T-cell (primary cell): ENCODE data around the gene MTFMT. TPM values are rescaled to one million over a fixed set of nuclear protein-coding genes. Genes with fewer than 3 reads are reported as not detected.
"Not testable (repeated sequence)": the region's sequence is repeated elsewhere in the genome, so short reads cannot be mapped to it uniquely, and the experiment has no call there.

Experiments used
- ATAC-seq, 4 experiments: fragments of 200-7000 bp in 3 of 4; fragments of 150-1000 bp in 1 of 4; cut with Tn5 transposase; replicated peaks in 1 of 4; 1 replicate in 3 of 4; 2 replicates in 1 of 4; pipeline ENCODE4 v1.10.0; 2021; ENCODE audit warnings: moderate library complexity in 3 of 4, mild to moderate bottlenecking in 2 of 4, moderate number of reproducible peaks in 1 of 4
- CTCF ChIA-PET, 2 donors: fragments of 300-600 bp; sonication (Branson Sonifier 250); formaldehyde crosslinking; loops; one replicate each; lab custom pipeline; 2022; ENCODE audit warnings: antibody characterized with exemption in 2 of 2; lab: Charles Lee
- POLR2A ChIA-PET, 2 donors: fragments of 300-600 bp; sonication (Branson Sonifier 250); formaldehyde crosslinking; loops; one replicate each; lab custom pipeline; 2022; ENCODE audit warnings: antibody characterized with exemption in 2 of 2; lab: Charles Lee
- DNase-seq, 35 experiments: peaks; one replicate each; pipeline versions ENCODE4 v3.0.0 to v3.0.0-alpha.2; 2013 to 2023
- H3K27ac ChIP-seq: one replicate; pipeline ENCODE4 v1.5.1; 2013; ENCODE audit warnings: low read length
- H3K27me3 ChIP-seq, 2 experiments: replicated peaks in 1 of 2; 1 replicate in 1 of 2; 2 replicates in 1 of 2; pipeline versions ENCODE4 v1.6.1 to v1.7.0; 2013; ENCODE audit warnings: low read length in 1 of 2, mixed read lengths in 1 of 2; ENCODE audit not compliant: control insufficient read depth in 2 of 2, insufficient read depth in 2 of 2; ENCODE audit errors: extremely low read depth in 1 of 2
- H3K36me3 ChIP-seq, 2 donors: 1 replicate in 1 of 2; 2 replicates in 1 of 2; pipeline versions ENCODE4 v1.6.1 to v1.7.0; 2013; ENCODE audit warnings: low read length in 1 of 2; ENCODE audit not compliant: control insufficient read depth in 2 of 2, insufficient read depth in 1 of 2; ENCODE audit errors: extremely low read depth in 1 of 2
- H3K4me1 ChIP-seq, 2 experiments: 1 replicate in 1 of 2; 2 replicates in 1 of 2; pipeline versions ENCODE4 v1.6.1 to v1.7.0; 2013; ENCODE audit warnings: low read length in 2 of 2, mixed read lengths in 1 of 2; ENCODE audit not compliant: insufficient read depth in 2 of 2, control insufficient read depth in 1 of 2; ENCODE audit errors: extremely low read depth in 1 of 2
- H3K4me3 ChIP-seq, 2 donors: 1 replicate in 1 of 2; 2 replicates in 1 of 2; pipeline versions ENCODE4 v1.5.1 to v1.7.0; 2013; ENCODE audit warnings: mild to moderate bottlenecking in 2 of 2, low read length in 1 of 2, moderate library complexity in 1 of 2; ENCODE audit not compliant: control insufficient read depth in 1 of 2; ENCODE audit errors: extremely low read depth in 1 of 2
- H3K9me3 ChIP-seq: 2 replicates; pipeline ENCODE4 v1.7.0; 2013
- H3K27ac Mint-ChIP-seq, 2 donors: one replicate each; pipeline ENCODE4 v1.8.0; 2020 to 2021; ENCODE audit warnings: mild to moderate bottlenecking in 2 of 2, mixed read lengths in 2 of 2
- H3K27me3 Mint-ChIP-seq, 2 donors: one replicate each; pipeline ENCODE4 v1.8.0; 2021 to 2022; ENCODE audit warnings: mixed read lengths in 2 of 2
- H3K36me3 Mint-ChIP-seq: one replicate; pipeline ENCODE4 v1.8.0; 2021; ENCODE audit warnings: mixed read lengths
- H3K4me1 Mint-ChIP-seq, 3 donors: one replicate each; pipeline ENCODE4 v1.8.0; 2020 to 2022; ENCODE audit warnings: mixed read lengths in 3 of 3, mild to moderate bottlenecking in 1 of 3
- H3K4me3 Mint-ChIP-seq, 3 donors: one replicate each; pipeline ENCODE4 v1.8.0; 2020 to 2022; ENCODE audit warnings: mild to moderate bottlenecking in 3 of 3, mixed read lengths in 3 of 3, moderate library complexity in 3 of 3
- H3K9me3 Mint-ChIP-seq, 3 donors: one replicate each; pipeline ENCODE4 v1.8.0; 2020 to 2022; ENCODE audit warnings: mixed read lengths in 3 of 3
- WGBS: methylation state at CpG from one replicate; pipeline ENCODE4 v1.1.5; 2013; ENCODE audit warnings: missing lambda C conversion rate; ENCODE audit not compliant: insufficient coverage; 5-methylcytosine and 5-hydroxymethylcytosine counted together
- total RNA-seq, 35 experiments: library from RNA in 6 of 35; stranded (reverse) in 6 of 35; fragments of 120-200 nt in 1 of 35; gene quantifications; one replicate each; pipeline versions ENCODE4 v1.2.1 to v1.2.4 and lab custom pipeline; 2013 to 2026

Gene MTFMT
- total RNA-seq, 5 donors from 2014 or later (not counting 1 experiment from before 2014, with no cell fraction given) = 10.3 to 22.0 (median 19.2) TPM

DNA sequence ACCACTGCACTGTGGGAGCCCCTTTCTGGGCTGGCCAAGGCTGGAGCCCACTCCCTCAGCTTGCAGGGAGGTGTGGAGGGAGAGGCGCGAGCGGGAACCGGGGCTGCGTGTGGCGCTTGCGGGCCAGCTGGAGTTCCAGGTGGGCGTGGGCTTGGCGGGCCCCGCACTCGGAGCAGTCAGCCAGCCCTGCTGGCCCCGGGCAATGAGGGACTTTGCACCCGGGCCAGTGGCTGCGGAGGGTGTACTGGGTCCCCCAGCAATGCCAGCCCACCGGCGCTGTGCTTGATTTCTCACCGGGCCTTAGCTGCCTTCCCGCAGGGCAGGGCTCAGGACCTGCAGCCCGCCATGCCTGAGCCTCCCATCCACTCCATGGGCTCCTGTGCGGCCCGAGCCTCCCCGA, 45.5 kb upstream of the MTFMT start:
- H3K4me3 Mint-ChIP-seq, H3K36me3 Mint-ChIP-seq, H3K4me1 ChIP-seq, H3K27ac Mint-ChIP-seq, ATAC-seq, DNase-seq, H3K9me3 Mint-ChIP-seq, H3K36me3 ChIP-seq, CTCF ChIA-PET, POLR2A ChIA-PET, H3K27ac ChIP-seq, H3K4me3 ChIP-seq, H3K9me3 ChIP-seq: not testable (repeated sequence)
- H3K27me3 Mint-ChIP-seq = peaks cover 23 to 24% of the 10 kb centered on the region in 2 donors
- 96% methylated on average over 14 of the region's 22 CpGs for WGBS
- H3K4me1 Mint-ChIP-seq = peaks cover 5 to 14% (median 6%) of the 10 kb centered on the region in 3 donors
- H3K27me3 ChIP-seq = peaks cover 0 to 38% of the 10 kb centered on the region in 2 experiments

DNA sequence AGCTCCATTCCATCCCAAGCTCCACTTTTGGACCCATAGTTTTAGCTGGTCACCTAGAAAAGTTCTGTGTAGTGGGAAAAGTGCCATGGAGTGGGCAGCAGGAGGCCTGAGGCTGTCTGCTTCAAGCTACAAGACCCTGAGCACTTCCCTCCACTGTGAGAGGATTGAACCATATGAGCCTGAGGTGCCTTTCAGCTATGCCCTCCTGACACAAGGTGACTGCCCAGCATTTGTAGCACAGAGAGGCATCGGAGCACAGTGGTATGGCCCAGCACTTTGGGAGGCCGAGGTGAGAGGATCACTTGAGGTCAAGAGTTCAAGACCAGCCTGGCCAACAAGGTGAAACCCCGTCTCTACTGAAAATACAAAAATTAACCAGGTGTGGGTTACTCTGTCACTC, 43.2 kb upstream of the MTFMT start:
- ATAC-seq (no peak), DNase-seq (no peak)
- peaks cover 15 to 25% of the 10 kb centered on the region in 2 donors for H3K27me3 Mint-ChIP-seq
- Histone ChIP-seq H3K9me3 (no peaks in the 10 kb centered on the region), H3K36me3 (no peaks in the 10 kb centered on the region), H3K27me3 (peaks cover 5 to 29% of the 10 kb centered on the region in 2 experiments), H3K4me3 (no peak overlapping the region), H3K27ac (no peak overlapping the region), H3K4me1 (peaks cover 0 to 4% of the 10 kb centered on the region in 2 experiments)
- H3K36me3 Mint-ChIP-seq = no peaks in the 10 kb centered on the region
- POLR2A ChIA-PET = interaction anchor here in 1 of 2 donors (0.6 kb wide), 1 partner anchor 172 kb away, joined by 3 read pairs; no protein-coding TSS in a partner anchor
- no peak overlapping the region for H3K4me3 Mint-ChIP-seq
- no peaks in the 10 kb centered on the region for H3K9me3 Mint-ChIP-seq
- H3K4me1 Mint-ChIP-seq = peaks cover 5 to 12% (median 7%) of the 10 kb centered on the region in 3 donors
- WGBS = 92% methylated on average over 2 of the region's 3 CpGs
- no peak overlapping the region for H3K27ac Mint-ChIP-seq
- CTCF ChIA-PET = interaction anchor here in 1 of 2 donors (0.6 kb wide), 1 partner anchor 20 kb away, joined by 9 read pairs; no protein-coding TSS in a partner anchor

DNA sequence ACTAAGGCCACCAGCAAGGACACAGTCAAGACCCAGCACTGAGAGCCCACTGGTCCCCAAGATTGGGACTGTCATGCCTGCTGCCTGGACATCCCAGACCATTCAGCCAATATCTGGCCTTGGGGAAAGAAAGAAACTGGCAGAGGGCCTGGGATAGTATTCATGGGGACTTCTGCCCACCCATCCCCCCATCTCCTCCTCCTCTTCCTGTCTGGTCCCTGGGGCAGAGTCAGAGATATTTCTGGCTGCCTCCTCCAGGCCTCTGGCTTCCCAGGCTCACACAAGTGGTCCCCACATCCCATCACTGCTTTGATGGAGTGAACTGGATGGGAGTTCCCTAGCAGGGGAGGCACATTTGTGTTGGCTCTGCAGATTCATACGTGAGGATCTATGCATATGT, 42.6 kb upstream of the MTFMT start:
- H3K27me3 ChIP-seq = peaks cover 5 to 32% of the 10 kb centered on the region in 2 experiments
- no CpG with 5 or more reads among the region's 1 CpG for WGBS
- Mint-ChIP-seq H3K36me3 (no peaks in the 10 kb centered on the region), H3K4me1 (peaks cover 9 to 15% (median 10%) of the 10 kb centered on the region in 3 donors), H3K9me3 (no peaks in the 10 kb centered on the region), H3K4me3 (no peak overlapping the region), H3K27me3 (peaks cover 18 to 29% of the 10 kb centered on the region in 2 donors), H3K27ac (no peak overlapping the region)
- no peaks in the 10 kb centered on the region for H3K9me3 ChIP-seq
- no peaks in the 10 kb centered on the region for H3K36me3 ChIP-seq
- no peak for ATAC-seq
- ChIA-PET POLR2A (no interaction called here), CTCF (interaction anchor here in 1 of 2 donors (0.6 kb wide), 1 partner anchor 20 kb away, joined by 9 read pairs; no protein-coding TSS in a partner anchor)
- no peak overlapping the region for H3K27ac ChIP-seq
- H3K4me3 ChIP-seq = no peak overlapping the region
- peaks cover 0 to 9% of the 10 kb centered on the region in 2 experiments for H3K4me1 ChIP-seq
- no peak for DNase-seq

DNA sequence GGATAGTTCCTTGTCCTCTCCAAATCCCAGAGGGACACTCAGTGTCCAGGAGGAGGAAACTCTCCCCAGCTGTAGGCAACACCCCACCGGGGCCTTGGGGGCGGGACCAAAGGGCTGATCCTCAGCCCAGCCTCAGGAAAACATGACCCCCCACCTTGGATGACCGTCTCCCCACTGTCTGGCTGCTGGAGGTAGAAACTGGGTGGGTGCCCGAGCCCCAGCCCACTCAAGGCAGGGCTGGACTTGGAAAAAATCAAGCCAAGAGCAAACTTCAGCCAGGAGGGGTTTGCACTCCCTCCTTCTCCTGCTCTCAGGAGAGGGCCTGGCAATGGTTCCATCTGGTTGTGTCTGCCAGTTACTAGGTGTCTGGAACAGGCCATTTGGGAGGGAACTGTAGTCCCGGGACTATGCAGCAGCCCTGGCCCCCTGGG, 42.0 kb upstream of the MTFMT start:
- 63% methylated on average over 3 of the region's 5 CpGs for WGBS
- DNase-seq (no peak), ATAC-seq (no peak)
- Mint-ChIP-seq H3K9me3 (no peaks in the 10 kb centered on the region), H3K27me3 (peaks cover 21 to 32% of the 10 kb centered on the region in 2 donors), H3K4me3 (no peak overlapping the region), H3K36me3 (no peaks in the 10 kb centered on the region), H3K27ac (no peak overlapping the region), H3K4me1 (peaks cover 8 to 15% (median 10%) of the 10 kb centered on the region in 3 donors)
- CTCF ChIA-PET = no interaction called here
- Histone ChIP-seq H3K27ac (no peak overlapping the region), H3K9me3 (no peaks in the 10 kb centered on the region), H3K27me3 (peaks cover 5 to 35% of the 10 kb centered on the region in 2 experiments), H3K4me3 (no peak overlapping the region), H3K36me3 (no peaks in the 10 kb centered on the region), H3K4me1 (peaks cover 0 to 9% of the 10 kb centered on the region in 2 experiments)
- POLR2A ChIA-PET = no interaction called here

DNA sequence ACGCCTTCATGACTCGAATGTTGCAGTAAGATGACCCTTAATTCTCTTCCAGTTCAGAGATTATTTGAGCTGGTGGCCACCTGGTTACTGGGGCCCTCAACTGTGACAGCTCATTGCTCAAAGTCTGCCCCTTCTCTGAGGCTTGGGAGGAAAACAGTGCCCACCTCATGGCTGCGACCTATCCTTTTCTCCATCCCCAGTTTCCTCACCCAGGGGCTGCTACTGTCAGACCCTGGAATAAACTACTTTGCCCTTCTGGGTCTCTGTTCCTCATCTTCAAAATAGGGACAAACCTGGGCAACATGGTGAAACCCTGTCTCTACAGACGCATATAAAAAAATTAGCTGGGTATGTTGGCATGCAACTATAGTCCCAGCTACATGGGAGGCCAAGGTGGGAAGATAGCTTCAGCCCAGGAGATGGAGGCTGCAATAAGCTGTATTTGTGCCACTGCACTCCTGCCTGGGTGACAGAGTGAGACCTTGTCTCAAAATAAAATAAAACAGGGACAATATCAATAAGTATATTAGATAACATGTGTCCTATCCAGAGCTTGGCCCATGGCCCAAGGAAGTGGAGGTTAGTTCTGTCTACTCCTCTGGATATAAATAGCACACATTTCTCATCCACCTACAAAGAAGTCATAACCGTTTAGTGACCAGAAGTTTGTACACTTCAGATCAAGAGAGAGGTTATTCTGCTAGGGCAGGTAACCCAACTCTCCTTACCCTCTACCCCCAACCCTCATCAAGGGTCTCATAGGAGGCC, 40.5 kb upstream of the MTFMT start:
- Histone ChIP-seq H3K9me3 (no peaks in the 10 kb centered on the region), H3K4me1 (peaks cover 0 to 9% of the 10 kb centered on the region in 2 experiments), H3K36me3 (no peaks in the 10 kb centered on the region), H3K4me3 (no peak overlapping the region), H3K27ac (no peak overlapping the region), H3K27me3 (peaks cover 5 to 41% of the 10 kb centered on the region in 2 experiments)
- 85% methylated on average over 4 of the region's 5 CpGs for WGBS
- DNase-seq (no peak), ATAC-seq (no peak)
- H3K4me1 Mint-ChIP-seq = peaks cover 8 to 11% (median 10%) of the 10 kb centered on the region in 3 donors
- H3K36me3 Mint-ChIP-seq = no peaks in the 10 kb centered on the region
- H3K4me3 Mint-ChIP-seq = no peak overlapping the region
- no peak overlapping the region for H3K27ac Mint-ChIP-seq
- ChIA-PET POLR2A (interaction anchor here (0.5 to 0.6 kb wide), 2 partner anchors 385 to 637 kb away, joined by 3 to 7 read pairs; no protein-coding TSS in a partner anchor), CTCF (no interaction called here)
- H3K27me3 Mint-ChIP-seq = peaks cover 27 to 41% of the 10 kb centered on the region in 2 donors
- no peaks in the 10 kb centered on the region for H3K9me3 Mint-ChIP-seq

DNA sequence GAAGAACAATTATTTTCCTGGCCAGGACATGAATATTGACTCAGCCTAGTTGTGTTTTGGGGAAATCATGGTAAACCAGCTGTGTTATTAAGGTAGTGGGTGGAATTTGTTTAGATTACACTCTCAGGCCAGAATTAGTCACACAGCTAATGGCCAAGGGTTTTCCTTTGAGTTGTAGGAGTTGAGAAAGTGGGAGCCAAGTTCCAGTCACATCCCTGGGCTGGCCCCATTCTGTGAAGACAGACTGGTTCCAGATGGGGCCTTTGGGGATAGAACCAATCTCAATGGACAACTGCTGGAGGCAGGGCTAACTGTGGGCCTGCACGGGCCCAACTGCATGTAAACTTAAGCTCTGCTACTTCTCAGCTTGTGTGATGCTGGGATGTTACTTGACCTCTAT, 39.7 kb upstream of the MTFMT start:
- Histone ChIP-seq H3K27ac (no peak overlapping the region), H3K9me3 (no peaks in the 10 kb centered on the region), H3K27me3 (peaks cover 5 to 42% of the 10 kb centered on the region in 2 experiments), H3K36me3 (no peaks in the 10 kb centered on the region), H3K4me3 (no peak overlapping the region), H3K4me1 (peaks cover 0 to 9% of the 10 kb centered on the region in 2 experiments)
- Mint-ChIP-seq H3K9me3 (no peaks in the 10 kb centered on the region), H3K27ac (no peak overlapping the region), H3K36me3 (no peaks in the 10 kb centered on the region), H3K4me1 (peaks cover 8 to 11% (median 10%) of the 10 kb centered on the region in 3 donors), H3K27me3 (peaks cover 28 to 46% of the 10 kb centered on the region in 2 donors), H3K4me3 (no peak overlapping the region)
- POLR2A ChIA-PET = no interaction called here
- CTCF ChIA-PET = no interaction called here
- ATAC-seq (no peak), DNase-seq (no peak)
- 63% methylated on average over 1 of the region's 1 CpG for WGBS
